H1 (cell line): ENCODE measurements around the gene SSTR3. TPM values are rescaled to one million over a fixed set of nuclear protein-coding genes. Genes with fewer than 3 reads are reported as not detected.

ENCODE experiments used
- CTCF ChIA-PET: fragments of 300-600 bp; sonication (Branson Sonifier 250); formaldehyde crosslinking; loops from one replicate; lab custom pipeline; 2021; ENCODE audit not compliant: partially characterized antibody; lab: Charles Lee
- POLR2A ChIA-PET: fragments of 300-600 bp; sonication (Branson Sonifier 250); formaldehyde crosslinking; loops from one replicate; lab custom pipeline; 2021; ENCODE audit warnings: inconsistent platforms; ENCODE audit not compliant: partially characterized antibody; lab: Charles Lee
- DNase-seq, 2 experiments: peaks; one replicate each; pipeline versions ENCODE4 v3.0.0 to v3.0.0-alpha.2; 2010 to 2022; ENCODE audit warnings: low spot score in 2 of 2, low read depth in 1 of 2, mixed read lengths in 1 of 2
- FAIRE-seq: peaks from 2 replicates; lab custom pipeline; 2011; peaks lifted over from hg19 to GRCh38; lab: Jason Lieb, UNC
- H2AFZ ChIP-seq: 2 replicates; pipeline ENCODE4 v1.8.1; 2012; ENCODE audit warnings: low read length, inconsistent platforms
- H2AK5ac ChIP-seq: 2 replicates; pipeline ENCODE4 v1.6.1; 2013; ENCODE audit warnings: low read depth, low read length
- H2BK120ac ChIP-seq: replicated peaks from 2 replicates; pipeline ENCODE3; 2013; ENCODE audit warnings: low read depth, low read length, inconsistent platforms
- H2BK12ac ChIP-seq: 2 replicates; pipeline ENCODE4 v1.6.1; 2013; ENCODE audit warnings: low read depth, low read length
- H2BK15ac ChIP-seq: 2 replicates; pipeline ENCODE4 v1.6.1; 2013; ENCODE audit warnings: low read length
- H2BK20ac ChIP-seq: 2 replicates; pipeline ENCODE4 v1.6.1; 2013; ENCODE audit warnings: low read length
- H2BK5ac ChIP-seq: 2 replicates; pipeline ENCODE4 v1.6.1; 2013; ENCODE audit warnings: low read depth, low read length
- H3K14ac ChIP-seq: 2 replicates; pipeline ENCODE4 v1.6.1; 2013; ENCODE audit warnings: inconsistent platforms; ENCODE audit not compliant: insufficient read length
- H3K18ac ChIP-seq: 2 replicates; pipeline ENCODE4 v1.6.1; 2013; ENCODE audit warnings: low read length; ENCODE audit errors: extremely low read depth
- H3K23ac ChIP-seq: 2 replicates; pipeline ENCODE4 v1.6.1; 2013; ENCODE audit warnings: inconsistent platforms; ENCODE audit not compliant: insufficient read length
- H3K23me2 ChIP-seq: 2 replicates; pipeline ENCODE4 v1.6.1; 2013; ENCODE audit warnings: low read depth, low read length
- H3K27ac ChIP-seq: 2 replicates; pipeline ENCODE4 v1.6.1; 2011; ENCODE audit warnings: low read depth, low read length, inconsistent platforms
- H3K27me3 ChIP-seq, 4 experiments: replicated peaks in 1 of 4; 1 replicate in 1 of 4; 2 replicates in 3 of 4; pipeline versions ENCODE4 v1.6.1 to v1.8.1; 2011 to 2013; ENCODE audit warnings: low read length in 3 of 4, mild to moderate bottlenecking in 3 of 4, inconsistent platforms in 2 of 4, mixed read lengths in 2 of 4, moderate library complexity in 1 of 4; ENCODE audit not compliant: control insufficient read depth in 3 of 4, insufficient read depth in 3 of 4; ENCODE audit errors: extremely low read depth in 1 of 4
- H3K36me3 ChIP-seq, 4 experiments: 2 replicates each; pipeline versions ENCODE4 v1.6.1 to v1.8.1; 2011 to 2013; ENCODE audit warnings: mild to moderate bottlenecking in 4 of 4, low read length in 3 of 4, moderate library complexity in 2 of 4, control low read depth in 1 of 4, inconsistent platforms in 1 of 4; ENCODE audit not compliant: insufficient read depth in 4 of 4, control insufficient read depth in 2 of 4
- H3K4ac ChIP-seq: replicated peaks from 2 replicates; pipeline ENCODE3; 2013; ENCODE audit warnings: low read length, low read depth, mixed read lengths, inconsistent platforms; ENCODE audit not compliant: insufficient read length
- H3K4me1 ChIP-seq, 4 experiments: replicated peaks in 1 of 4; 1 replicate in 1 of 4; 2 replicates in 3 of 4; pipeline versions ENCODE4 v1.6.1 to v1.8.1; 2011 to 2013; ENCODE audit warnings: low read length in 3 of 4, inconsistent platforms in 2 of 4, mixed read lengths in 1 of 4; ENCODE audit not compliant: insufficient read depth in 4 of 4, control insufficient read depth in 3 of 4
- H3K4me2 ChIP-seq, 2 experiments: 2 replicates each; pipeline versions ENCODE4 v1.6.1 to v1.8.1; 2011 to 2013; ENCODE audit warnings: low read depth in 2 of 2, low read length in 2 of 2, control low read depth in 1 of 2, inconsistent platforms in 1 of 2, mild to moderate bottlenecking in 1 of 2; ENCODE audit not compliant: insufficient read depth in 1 of 2
- H3K4me3 ChIP-seq, 4 experiments: fragments of 200-600, 300-600 bp in 1 of 4; sonication (generic), shearing (Covaris generic), sonication (Bioruptor Twin) in 1 of 4; 2 replicates each; pipeline versions ENCODE4 v1.5.1 to v1.8.1; 2011 to 2016; ENCODE audit warnings: low read length in 4 of 4, low read depth in 3 of 4, control low read depth in 2 of 4, inconsistent platforms in 2 of 4, mild to moderate bottlenecking in 2 of 4, mixed read lengths in 1 of 4, moderate library complexity in 1 of 4; ENCODE audit not compliant: insufficient read depth in 2 of 4; ENCODE audit errors: extremely low read depth in 1 of 4
- H3K56ac ChIP-seq: replicated peaks from 2 replicates; pipeline ENCODE3; 2013; ENCODE audit warnings: low read depth, mild to moderate bottlenecking, mixed read lengths, low read length, inconsistent platforms; ENCODE audit not compliant: insufficient read length
- H3K79me1 ChIP-seq: 2 replicates; pipeline ENCODE4 v1.6.1; 2013; ENCODE audit warnings: low read depth, low read length, control low read depth
- H3K79me2 ChIP-seq, 2 experiments: 2 replicates each; pipeline versions ENCODE4 v1.6.1 to v1.8.1; 2012 to 2013; ENCODE audit warnings: low read length in 2 of 2, mild to moderate bottlenecking in 2 of 2, inconsistent platforms in 1 of 2; ENCODE audit not compliant: insufficient read depth in 2 of 2, control insufficient read depth in 1 of 2
- H3K9ac ChIP-seq, 4 experiments: replicated peaks in 1 of 4; 1 replicate in 1 of 4; 2 replicates in 3 of 4; pipeline versions ENCODE4 v1.6.1 to v1.8.1; 2011 to 2013; ENCODE audit warnings: low read depth in 3 of 4, low read length in 3 of 4, control low read depth in 2 of 4, mild to moderate bottlenecking in 2 of 4, moderate library complexity in 2 of 4, inconsistent platforms in 1 of 4; ENCODE audit errors: extremely low read depth in 1 of 4
- H3K9me3 ChIP-seq, 2 experiments: 2 replicates each; pipeline versions ENCODE4 v1.6.1 to v1.8.1; 2012 to 2013; ENCODE audit warnings: mild to moderate bottlenecking in 2 of 2, moderate library complexity in 2 of 2, control low read depth in 1 of 2, inconsistent platforms in 1 of 2, low read depth in 1 of 2, low read length in 1 of 2, mixed read lengths in 1 of 2; ENCODE audit not compliant: insufficient read depth in 2 of 2
- H4K20me1 ChIP-seq, 2 experiments: replicated peaks in 1 of 2; 2 replicates each; pipeline versions ENCODE3 to v1.8.1; 2011 to 2013; ENCODE audit warnings: inconsistent platforms in 2 of 2, low read length in 2 of 2, mild to moderate bottlenecking in 1 of 2; ENCODE audit not compliant: insufficient read depth in 2 of 2, control insufficient read depth in 1 of 2
- H4K5ac ChIP-seq: 2 replicates; pipeline ENCODE4 v1.6.1; 2013; ENCODE audit warnings: low read length, low read depth, mixed read lengths, inconsistent platforms; ENCODE audit not compliant: insufficient read length
- H4K8ac ChIP-seq: 2 replicates; pipeline ENCODE4 v1.8.0; 2013; ENCODE audit warnings: mild to moderate bottlenecking, moderate library complexity, low read length, inconsistent platforms; ENCODE audit not compliant: insufficient read depth; ENCODE audit errors: extremely low read depth
- H4K91ac ChIP-seq: replicated peaks from 2 replicates; pipeline ENCODE3; 2013; ENCODE audit warnings: low read length, mixed read lengths, inconsistent platforms; ENCODE audit not compliant: insufficient read length
- EZH2 ChIP-seq: fragments of 200-600 bp; sonication (generic); IDR thresholded peaks from 2 replicates; pipeline ENCODE4 v1.7.1; 2012; ENCODE audit warnings: low read depth, mild to moderate bottlenecking, moderate library complexity, low read length, inconsistent platforms; ENCODE audit not compliant: severe bottlenecking
- WGBS, 2 experiments: shearing (Covaris generic) in 1 of 2; methylation state at CpG; one replicate each; pipeline versions ENCODE4 v1.1.6 to v1.1.7; 2013 to 2015; ENCODE audit warnings: low lambda C conversion rate in 2 of 2, mixed read lengths in 2 of 2, inconsistent platforms in 1 of 2, low coverage in 1 of 2, missing lambda C conversion rate in 1 of 2; ENCODE audit not compliant: insufficient replicate concordance in 2 of 2, insufficient coverage in 1 of 2, insufficient read length in 1 of 2; ENCODE audit errors: extremely low coverage in 1 of 2, missing lambda C conversion rate in 1 of 2; 5-methylcytosine and 5-hydroxymethylcytosine counted together
- polyA plus RNA-seq, 7 experiments: library from polyadenylated mRNA; depleted of rRNA in 3 of 7; stranded (reverse) in 5 of 7; unstranded in 2 of 7; fragments of >200 nt in 5 of 7; fragments of 200-250 nt in 2 of 7; gene quantifications; 1 replicate in 5 of 7; 2 replicates in 1 of 7; 4 replicates in 1 of 7; pipeline versions ENCODE4 v1.2.1 to v1.2.3, GENCODE V29; 2011 to 2013; ENCODE audit warnings: missing spikeins in 2 of 7, mixed read lengths in 2 of 7
- total RNA-seq: library from RNA; stranded (reverse); fragmentation: NEBNext Ultra II Directional; extraction: Animal tissue kit (Norgen Biotek cat#: 25700); gene quantifications from 2 replicates; pipeline ENCODE4 v1.2.1, GENCODE V29; 2021

The SSTR3 gene
- total and polyA plus RNA-seq, 2 of the 8 experiments (the other 6 are each of a cell fraction or from before 2014, with no cell fraction given): 0.22 to 0.77 TPM

DNA sequence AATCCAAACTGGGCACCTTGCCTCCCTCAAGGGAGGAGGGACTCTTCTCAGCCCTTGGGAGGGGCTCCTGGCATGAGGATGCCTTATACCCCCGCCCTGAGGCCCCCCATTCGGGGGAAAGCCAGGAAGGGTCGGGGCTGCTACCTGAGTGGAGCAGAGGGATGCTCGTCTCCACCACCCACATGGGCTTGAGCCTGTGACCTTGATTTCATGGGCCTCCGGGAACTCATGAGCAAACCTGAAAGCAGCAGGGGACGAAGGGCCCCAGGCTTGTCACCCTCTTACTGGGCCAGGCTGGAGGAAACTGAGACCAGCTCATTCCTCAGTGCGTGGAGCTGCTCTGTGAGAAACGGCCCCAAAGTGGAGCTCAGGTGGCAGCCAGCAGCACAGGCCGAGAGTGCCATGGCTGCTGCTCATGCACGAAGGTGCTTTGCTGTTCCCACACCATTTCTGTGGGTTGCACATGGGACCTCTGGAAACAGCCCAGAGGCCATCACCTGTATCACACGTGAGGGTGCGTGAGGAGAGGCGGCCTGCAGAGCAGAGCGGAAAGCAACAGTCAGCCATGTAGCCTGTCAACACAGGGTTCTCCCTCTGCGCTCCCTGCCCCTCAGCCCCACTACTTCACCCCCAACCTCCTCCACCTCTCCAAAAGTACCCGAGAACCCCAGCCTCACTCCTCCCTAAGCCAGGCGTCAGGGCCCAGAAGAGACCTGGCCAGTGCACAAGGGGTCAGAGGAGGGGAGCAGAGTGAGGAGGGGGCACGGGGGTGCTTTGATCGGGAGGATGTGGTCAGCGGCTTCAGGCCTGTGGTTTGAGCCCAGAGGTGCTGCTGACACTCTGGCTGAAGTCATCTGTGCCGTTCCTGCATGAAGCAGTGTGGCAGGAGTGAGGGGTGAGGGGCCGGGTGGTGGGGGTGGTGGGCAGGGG, 48.4 kb downstream of the SSTR3 start:
- CTCF ChIA-PET: interaction anchor here (0.7 to 7.9 kb wide), 7 partner anchors 17 to 186 kb away, joined by 3 to 77 read pairs (median 4); no protein-coding TSS in a partner anchor

More for the DNA sequence above, 48.4 kb downstream of the SSTR3 start:
- WGBS, 2 experiments: 92% methylated on average over 21 of the region's 22 CpGs; no CpG with 5 or more reads in 1 of the 2 experiments
- Histone ChIP-seq H2AK5ac (no peak overlapping the region), H2BK5ac (no peak overlapping the region), H3K4me3 (no peak overlapping the region), H3K23ac (no peak overlapping the region), H3K9me3 (peaks cover 5% of the 10 kb centered on the region in 2 experiments; a peak in 2 of 4 replicates), H3K14ac (no peak overlapping the region), H2AFZ (no peak overlapping the region), H4K91ac (no peak overlapping the region), H3K56ac (no peak overlapping the region), H3K79me1 (no peaks in the 10 kb centered on the region), H2BK15ac (no peak overlapping the region), H3K23me2 (no peaks in the 10 kb centered on the region), H3K4me1 (peaks cover 0 to 9% (median 2%) of the 10 kb centered on the region in 4 experiments; a peak in 3 of 7 replicates), H4K8ac (peak overlapping the region; percentile 66; the same call in 1 of the 2 replicates), H2BK12ac (no peak overlapping the region), H3K4me2 (no peak overlapping the region), H3K27ac (no peak overlapping the region), H2BK20ac (no peak overlapping the region), H3K79me2 (no peaks in the 10 kb centered on the region), H4K20me1 (no peaks in the 10 kb centered on the region), H3K9ac (no peak overlapping the region), H3K18ac (no peak overlapping the region; the same call in 1 of the 2 replicates), H3K4ac (no peak overlapping the region), H4K5ac (no peak overlapping the region), H3K27me3 (no peaks in the 10 kb centered on the region; a peak in 2 of 7 replicates), H3K36me3 (no peaks in the 10 kb centered on the region), H2BK120ac (no peak overlapping the region)
- DNase-seq (no peak), FAIRE-seq (no peak)
- no peak for TF ChIP-seq EZH2
- POLR2A ChIA-PET: interaction anchor here (0.6 to 1.4 kb wide), 3 partner anchors 14 to 24 kb away, joined by 3 read pairs; partner anchors contain the start of gene IL2RB
